Fibroblast of lung (primary cell): ENCODE measurements around the gene FLT3. TPM values are rescaled to one million over a fixed set of nuclear protein-coding genes. Genes with fewer than 3 reads are reported as not detected.

Experiments used
- DNase-seq, 2 donors: peaks; one replicate each; pipeline versions ENCODE4 v3.0.0 to v3.0.0-alpha.2; 2010; ENCODE audit warnings: low read depth in 2 of 2
- H2AFZ ChIP-seq: 2 replicates; pipeline ENCODE4 v1.5.1; 2012; ENCODE audit warnings: low read length, control low read depth, inconsistent platforms
- H3K27ac ChIP-seq: 2 replicates; pipeline ENCODE4 v1.5.1; 2011; ENCODE audit warnings: low read length, control low read depth; ENCODE audit not compliant: insufficient read depth
- H3K27me3 ChIP-seq: 2 replicates; pipeline ENCODE4 v1.5.1; 2011; ENCODE audit warnings: mild to moderate bottlenecking, low read length; ENCODE audit not compliant: control insufficient read depth, insufficient read depth
- H3K36me3 ChIP-seq: 2 replicates; pipeline ENCODE4 v1.5.1; 2011; ENCODE audit warnings: low read length; ENCODE audit not compliant: control insufficient read depth, insufficient read depth
- H3K4me1 ChIP-seq: 2 replicates; pipeline ENCODE4 v1.5.1; 2011; ENCODE audit warnings: low read length; ENCODE audit not compliant: control insufficient read depth, insufficient read depth; ENCODE audit errors: extremely low read depth
- H3K4me2 ChIP-seq: 2 replicates; pipeline ENCODE4 v1.5.1; 2011; ENCODE audit warnings: low read length, control low read depth; ENCODE audit not compliant: insufficient read depth; ENCODE audit errors: extremely low read depth
- H3K4me3 ChIP-seq, 4 experiments: fragments of 200-600 bp in 1 of 4; sonication (generic) in 1 of 4; replicated peaks in 1 of 4; 2 replicates each; pipeline ENCODE4 v1.5.1; 2011 to 2016; ENCODE audit warnings: low read length in 4 of 4, low read depth in 3 of 4, mild to moderate bottlenecking in 3 of 4, control low read depth in 2 of 4, inconsistent platforms in 1 of 4, mixed read lengths in 1 of 4; ENCODE audit not compliant: insufficient read depth in 1 of 4; ENCODE audit errors: control extremely low read depth in 1 of 4
- H3K79me2 ChIP-seq: 2 replicates; pipeline ENCODE4 v1.5.1; 2012; ENCODE audit warnings: mild to moderate bottlenecking, low read length, inconsistent platforms; ENCODE audit not compliant: control insufficient read depth, insufficient read depth
- H3K9ac ChIP-seq: 2 replicates; pipeline ENCODE4 v1.5.1; 2011; ENCODE audit warnings: mild to moderate bottlenecking, low read length, control low read depth; ENCODE audit not compliant: insufficient read depth
- H3K9me3 ChIP-seq: 2 replicates; pipeline ENCODE4 v1.5.1; 2012; ENCODE audit warnings: low read depth, low read length; ENCODE audit not compliant: control insufficient read depth, insufficient read depth
- H4K20me1 ChIP-seq: 2 replicates; pipeline ENCODE4 v1.5.1; 2011; ENCODE audit warnings: low read length; ENCODE audit not compliant: control insufficient read depth, insufficient read depth; ENCODE audit errors: extremely low read depth
- EZH2 ChIP-seq: IDR thresholded peaks from 2 replicates; pipeline ENCODE4 v1.5.1; 2012; ENCODE audit warnings: low read length, control low read depth, mild to moderate bottlenecking; ENCODE audit errors: missing control alignments
- polyA plus RNA-seq, 2 donors: library from polyadenylated mRNA; depleted of rRNA in 1 of 2; stranded (reverse) in 1 of 2; unstranded in 1 of 2; fragments of >200 nt; gene quantifications; 2 replicates each; pipeline ENCODE4 v1.2.1, GENCODE V29; 2011 to 2012; ENCODE audit warnings: missing spikeins in 1 of 2
- total RNA-seq: library from RNA; depleted of rRNA; stranded (reverse); fragments of >200 nt; gene quantifications from 2 replicates; pipeline ENCODE4 v1.2.1, GENCODE V29; 2014
- TF ChIP-seq, protein P1 (sequence below), 2 donors: IDR thresholded peaks in 1 of 2; conservative IDR thresholded peaks in 1 of 2; 1 replicate in 1 of 2; 2 replicates in 1 of 2; pipeline ENCODE4 v1.5.1; 2011 to 2012; ENCODE audit warnings: low read length in 2 of 2, control low read depth in 1 of 2, inconsistent platforms in 1 of 2, low read depth in 1 of 2, mild to moderate bottlenecking in 1 of 2

FLT3 gene
- total and polyA plus RNA-seq, 2 donors (not counting 1 experiment from before 2014, with no cell fraction given) = not detected

DNA sequence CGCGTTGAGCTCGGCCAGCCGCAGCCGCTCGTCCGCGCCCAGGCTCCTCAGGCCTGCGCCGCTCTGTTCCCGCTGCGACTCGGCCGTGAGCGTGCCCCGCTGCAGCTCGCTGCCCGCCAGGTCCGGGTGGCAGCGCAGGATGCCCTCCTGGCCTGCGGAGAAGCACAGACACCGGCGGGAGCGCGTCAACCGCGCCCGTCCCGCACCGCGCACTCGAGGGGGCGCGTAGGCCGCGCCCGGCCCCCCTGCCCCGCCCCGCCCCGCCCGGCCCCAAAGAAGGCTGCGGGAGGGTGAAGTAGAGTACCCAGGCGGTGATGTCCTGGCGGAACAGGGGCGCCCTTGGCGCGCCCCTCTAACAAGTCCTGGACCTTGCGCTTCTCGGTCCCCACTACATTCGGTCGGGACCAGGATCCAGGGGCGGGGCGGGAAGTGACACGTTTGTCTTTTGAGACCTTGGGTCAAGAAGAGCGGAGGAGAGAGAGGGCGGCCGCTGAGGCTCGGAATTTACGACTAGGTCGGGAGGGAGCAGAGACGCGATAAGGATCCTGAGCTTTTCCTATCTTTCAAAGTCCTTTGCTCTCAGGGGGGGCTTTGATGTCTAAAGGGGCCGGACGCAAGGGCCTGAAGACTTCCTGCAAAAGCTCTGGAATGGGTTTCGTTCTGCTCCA lies 121.9 kb downstream of the FLT3 start:
- Histone ChIP-seq H3K4me3 (no peak overlapping the region), H3K36me3 (no peaks in the 10 kb centered on the region), H3K9me3 (no peaks in the 10 kb centered on the region), H2AFZ (no peak overlapping the region), H3K79me2 (no peaks in the 10 kb centered on the region), H3K27me3 (peaks cover 72% of the 10 kb centered on the region), H3K27ac (no peak overlapping the region), H4K20me1 (no peaks in the 10 kb centered on the region), H3K9ac (no peak overlapping the region), H3K4me2 (no peak overlapping the region), H3K4me1 (no peaks in the 10 kb centered on the region)
- DNase-seq = no peak
- TF ChIP-seq, protein P1, sequence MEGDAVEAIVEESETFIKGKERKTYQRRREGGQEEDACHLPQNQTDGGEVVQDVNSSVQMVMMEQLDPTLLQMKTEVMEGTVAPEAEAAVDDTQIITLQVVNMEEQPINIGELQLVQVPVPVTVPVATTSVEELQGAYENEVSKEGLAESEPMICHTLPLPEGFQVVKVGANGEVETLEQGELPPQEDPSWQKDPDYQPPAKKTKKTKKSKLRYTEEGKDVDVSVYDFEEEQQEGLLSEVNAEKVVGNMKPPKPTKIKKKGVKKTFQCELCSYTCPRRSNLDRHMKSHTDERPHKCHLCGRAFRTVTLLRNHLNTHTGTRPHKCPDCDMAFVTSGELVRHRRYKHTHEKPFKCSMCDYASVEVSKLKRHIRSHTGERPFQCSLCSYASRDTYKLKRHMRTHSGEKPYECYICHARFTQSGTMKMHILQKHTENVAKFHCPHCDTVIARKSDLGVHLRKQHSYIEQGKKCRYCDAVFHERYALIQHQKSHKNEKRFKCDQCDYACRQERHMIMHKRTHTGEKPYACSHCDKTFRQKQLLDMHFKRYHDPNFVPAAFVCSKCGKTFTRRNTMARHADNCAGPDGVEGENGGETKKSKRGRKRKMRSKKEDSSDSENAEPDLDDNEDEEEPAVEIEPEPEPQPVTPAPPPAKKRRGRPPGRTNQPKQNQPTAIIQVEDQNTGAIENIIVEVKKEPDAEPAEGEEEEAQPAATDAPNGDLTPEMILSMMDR (conservative IDR thresholded peaks at IDR 0.05 in 1 of 2, IDR thresholded peaks at IDR 0.05 in 1 of 2; ENCODE audit: low read depth in 1 of 2, low read length in 2 of 2) = no peak
- TF ChIP-seq EZH2 = no peak

DNA sequence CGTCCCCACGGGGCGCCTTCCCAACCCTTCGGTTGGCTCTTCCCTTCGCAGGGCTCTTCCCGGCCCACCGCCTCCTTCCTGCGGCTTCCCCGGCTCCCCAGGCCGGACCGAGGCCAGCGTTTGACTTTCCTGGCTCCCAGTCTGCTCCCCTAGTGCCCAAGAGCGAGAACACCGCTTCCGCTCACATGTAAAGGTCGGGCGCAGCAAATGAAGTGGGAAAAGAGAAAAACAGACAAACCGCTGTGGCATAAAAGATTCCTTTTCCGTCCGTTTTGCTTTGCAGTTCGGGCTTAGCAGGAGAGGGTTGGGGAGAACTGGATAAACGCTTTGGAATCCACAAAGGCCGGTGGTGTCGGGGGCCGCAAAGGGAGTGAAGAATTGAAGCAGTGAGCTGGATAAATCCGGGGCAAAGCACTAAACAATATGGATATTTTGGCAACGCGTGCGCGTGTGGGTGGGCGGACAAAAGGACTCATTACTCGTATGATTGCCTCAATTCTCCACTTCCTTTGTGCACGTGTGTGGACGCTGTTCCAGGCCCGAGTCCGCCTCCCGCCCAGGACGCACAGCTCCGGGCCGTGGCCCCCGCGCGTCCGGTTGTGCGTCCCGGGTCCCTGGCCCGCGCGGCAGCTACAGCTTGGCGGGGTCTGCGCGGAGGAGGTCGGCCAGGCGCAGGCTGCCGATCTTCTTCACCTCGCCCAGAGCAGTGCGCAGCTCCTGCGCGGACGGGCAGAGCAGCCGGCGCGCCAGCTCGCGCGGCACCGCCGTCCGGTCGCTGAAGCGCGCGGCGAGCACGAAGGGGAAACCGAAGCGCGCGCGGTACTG lies 122.7 kb downstream of the FLT3 start:
- Histone ChIP-seq H2AFZ (no peak overlapping the region), H3K79me2 (no peaks in the 10 kb centered on the region), H4K20me1 (no peaks in the 10 kb centered on the region), H3K27ac (no peak overlapping the region), H3K4me2 (no peak overlapping the region), H3K4me1 (no peaks in the 10 kb centered on the region), H3K9me3 (no peaks in the 10 kb centered on the region), H3K9ac (no peak overlapping the region), H3K36me3 (no peaks in the 10 kb centered on the region), H3K27me3 (peaks cover 73% of the 10 kb centered on the region), H3K4me3 (no peak overlapping the region)
- DNase-seq = no peak
- TF ChIP-seq EZH2 = no peak
- TF ChIP-seq, protein P1 (conservative IDR thresholded peaks at IDR 0.05 in 1 of 2, IDR thresholded peaks at IDR 0.05 in 1 of 2; ENCODE audit: low read depth in 1 of 2, low read length in 2 of 2) = no peak

DNA sequence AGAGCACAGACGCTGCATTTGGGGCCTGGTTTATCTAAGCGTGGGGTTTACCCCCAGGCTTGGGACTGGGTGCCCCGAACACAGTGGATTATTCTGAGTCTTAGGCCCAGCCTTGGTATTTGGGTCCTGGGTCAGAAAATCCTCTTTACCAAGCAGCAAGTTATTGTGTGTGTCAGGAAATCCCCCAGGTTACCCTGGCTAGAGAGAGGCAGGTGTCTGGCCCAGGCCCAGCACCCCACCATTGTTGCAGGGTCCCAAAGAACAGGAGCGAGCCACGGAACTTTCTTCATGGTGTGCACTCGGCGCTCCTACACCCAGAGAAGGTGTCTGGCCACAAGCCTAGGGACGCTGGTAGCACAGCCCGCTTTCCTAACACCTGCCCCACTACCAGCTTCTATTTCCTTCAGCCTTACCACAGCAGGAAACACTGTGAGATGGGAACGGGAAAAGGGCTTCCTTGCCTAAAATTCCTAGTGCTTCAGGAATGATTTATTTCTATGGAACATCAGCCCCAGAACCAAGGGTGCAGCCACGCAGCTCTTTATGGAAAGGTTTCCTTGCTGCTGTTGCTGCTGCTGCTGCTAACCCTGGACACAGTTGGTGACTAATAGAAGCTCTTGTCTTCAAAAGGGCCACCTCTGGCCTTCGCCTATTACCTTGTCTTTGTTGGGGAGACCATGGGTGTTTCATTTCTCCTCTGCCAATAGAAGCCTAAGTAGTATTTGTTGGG lies 123.8 kb downstream of the FLT3 start:
- Histone ChIP-seq H3K4me2 (no peak overlapping the region), H3K4me3 (no peak overlapping the region), H3K27ac (no peak overlapping the region), H4K20me1 (no peaks in the 10 kb centered on the region), H3K27me3 (peaks cover 65% of the 10 kb centered on the region), H3K36me3 (no peaks in the 10 kb centered on the region), H3K79me2 (no peaks in the 10 kb centered on the region), H3K9ac (no peak overlapping the region), H3K9me3 (no peaks in the 10 kb centered on the region), H3K4me1 (no peaks in the 10 kb centered on the region), H2AFZ (no peak overlapping the region)
- TF ChIP-seq, protein P1 (conservative IDR thresholded peaks at IDR 0.05 in 1 of 2, IDR thresholded peaks at IDR 0.05 in 1 of 2; ENCODE audit: low read depth in 1 of 2, low read length in 2 of 2) = no peak
- TF ChIP-seq EZH2 = peak; percentile 45
- DNase-seq = no peak
